ENCODE results near the gene AQP5.
"Not testable (repeated sequence)": the region's sequence is repeated elsewhere in the genome, so short reads cannot be mapped to it uniquely, and the experiment has no call there.

The AQP5 gene

DNA sequence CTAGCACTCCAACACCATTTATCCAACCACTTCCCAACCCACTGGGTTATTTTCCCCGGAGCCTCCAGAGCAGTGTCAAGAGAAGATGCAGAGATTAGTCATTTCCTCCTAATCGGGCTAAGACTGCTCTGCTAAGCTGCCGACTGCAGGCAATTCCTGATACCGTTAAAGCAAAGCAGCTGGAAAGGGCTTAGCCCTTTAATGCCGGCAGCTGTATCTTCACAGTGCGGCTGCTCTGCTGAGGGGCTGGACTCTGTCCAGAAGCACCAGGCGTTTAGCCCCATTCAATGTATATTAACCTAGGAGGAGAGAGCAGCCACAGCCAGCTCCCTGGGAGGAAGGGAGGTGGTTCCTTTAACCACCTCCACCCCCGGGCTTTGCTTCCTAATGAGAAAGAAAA is 22.2 kb downstream of the AQP5 start:
- no peak for DNase-seq

DNA sequence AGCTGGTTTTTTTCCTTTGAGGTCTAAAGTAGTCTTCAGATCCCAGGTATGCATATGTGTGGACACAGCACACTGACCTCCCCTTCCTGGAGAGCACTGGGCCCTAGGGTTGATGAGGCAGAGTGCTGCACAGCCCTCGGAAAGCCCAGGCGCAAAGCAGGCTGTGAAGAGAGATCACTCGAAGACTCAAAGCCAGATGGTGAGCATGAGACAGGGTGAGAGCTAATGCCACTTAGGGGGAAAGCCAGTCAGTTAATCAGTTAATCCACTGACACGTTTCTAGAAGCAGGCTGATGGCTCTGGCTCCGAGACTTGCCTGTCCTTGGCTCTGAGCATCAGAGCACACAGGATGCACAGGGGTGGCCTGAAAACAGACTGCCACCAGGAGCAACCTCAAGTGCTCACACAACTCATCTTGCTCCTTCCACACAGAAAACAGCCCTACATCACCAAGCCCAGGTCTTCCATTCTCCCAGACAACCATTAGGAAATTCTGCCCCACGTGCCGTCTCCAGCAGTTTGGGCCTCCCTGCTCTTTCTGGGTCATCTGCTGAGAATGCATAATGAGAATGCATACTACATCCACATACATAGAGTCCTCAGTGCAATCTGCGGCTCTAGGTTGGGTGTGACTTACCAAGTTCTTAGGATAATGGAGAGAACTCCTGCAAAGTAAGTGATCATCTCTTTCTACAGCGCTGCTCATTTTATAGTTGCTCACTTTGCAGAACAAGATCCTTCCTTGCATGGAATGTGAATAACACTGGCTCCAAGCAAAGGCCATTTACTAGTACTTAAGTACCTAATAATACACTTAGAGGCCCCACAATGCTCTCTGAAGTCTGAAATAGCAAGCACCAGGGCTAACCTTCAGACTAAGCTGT is 23.0 kb downstream of the AQP5 start:
- DNase-seq, result no peak

DNA sequence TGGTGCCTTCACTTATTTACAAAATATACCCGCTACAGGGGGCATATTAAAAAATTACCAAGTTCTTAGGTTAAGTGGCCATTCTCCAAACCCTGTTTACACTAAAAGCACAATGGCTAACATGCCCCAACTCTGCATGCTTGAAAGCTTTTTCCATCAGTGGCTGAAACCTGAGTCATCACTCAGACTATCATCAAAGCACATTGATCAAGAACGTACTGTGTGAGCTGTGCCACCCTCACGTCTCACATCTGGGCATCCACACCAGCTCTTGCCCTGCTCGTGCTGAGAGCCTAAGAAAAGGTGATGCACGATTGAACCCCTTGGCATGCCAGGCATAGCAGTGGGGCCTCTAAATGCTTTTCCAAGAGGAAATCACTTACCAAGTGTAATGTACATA is 24.3 kb downstream of the AQP5 start:
- DNase-seq, result no peak

DNA sequence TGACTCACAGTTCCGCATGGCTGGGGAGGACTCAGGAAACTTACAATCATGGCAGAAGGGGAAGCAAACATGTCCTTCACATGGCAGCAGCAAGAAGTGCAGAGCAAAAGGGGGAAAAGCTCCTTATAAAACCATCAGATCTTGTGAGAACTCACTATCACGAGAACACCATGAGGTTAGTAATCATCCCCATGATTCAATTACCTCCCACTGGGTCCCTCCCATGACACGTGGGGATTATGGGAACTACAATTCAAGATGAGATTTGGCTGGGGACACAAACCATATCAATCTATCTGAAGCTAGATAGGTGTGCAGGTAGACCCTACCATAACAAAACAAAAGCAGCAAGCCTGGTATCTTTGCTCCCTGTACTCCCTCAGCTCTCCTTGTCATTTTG is 24.8 kb downstream of the AQP5 start:
- DNase-seq, result not testable (repeated sequence)

DNA sequence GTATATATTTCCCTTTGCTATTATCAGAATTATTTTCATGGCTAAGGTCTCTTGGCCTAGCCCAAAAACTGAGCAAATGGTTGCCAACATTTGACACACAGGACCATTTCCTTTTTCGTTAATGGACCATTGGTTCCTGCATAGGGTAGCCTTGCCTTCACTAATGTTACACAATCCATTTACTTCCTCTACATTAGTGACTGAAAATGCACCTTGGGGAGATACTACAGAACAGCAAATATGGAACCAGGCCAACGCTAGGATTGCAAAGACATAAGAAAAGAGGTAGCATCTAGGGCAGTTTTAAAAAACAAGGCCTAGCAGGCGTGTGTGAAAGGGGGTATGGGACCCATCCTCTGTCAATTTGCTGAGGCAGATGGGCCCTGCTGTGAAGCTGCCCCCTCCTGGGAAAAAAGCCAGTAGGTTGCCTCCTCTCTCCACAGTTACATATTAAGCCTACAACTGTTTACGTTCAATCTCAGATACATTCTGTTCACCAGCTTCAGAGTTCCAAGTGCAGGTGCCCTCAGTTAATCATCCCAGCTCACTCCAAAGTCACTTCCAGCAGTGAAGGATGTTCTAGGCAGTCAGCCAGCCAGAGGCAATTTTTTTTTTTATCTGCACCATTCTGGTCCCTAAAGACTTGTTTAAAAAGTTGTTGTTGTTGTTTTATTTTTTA is 26.1 kb downstream of the AQP5 start:
- DNase-seq, result no peak

DNA sequence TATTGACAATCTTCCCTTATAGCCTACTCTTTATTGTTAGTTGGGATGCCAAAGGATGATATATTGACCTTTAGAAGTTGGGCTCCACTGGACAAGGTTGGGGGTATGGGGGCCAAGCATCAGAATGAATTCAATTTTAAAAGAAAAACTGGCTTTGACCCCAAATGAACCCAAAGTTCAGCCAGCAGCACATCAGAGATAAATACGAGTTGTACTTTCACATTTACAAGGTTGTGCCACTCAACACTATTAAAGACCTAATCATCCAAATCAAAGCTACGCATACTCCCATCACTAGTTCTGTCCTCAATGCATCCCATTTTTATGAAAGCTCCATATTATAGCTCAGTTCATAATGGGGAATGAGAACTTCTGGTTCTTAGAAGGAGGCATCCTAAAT is 27.7 kb downstream of the AQP5 start:
- DNase-seq, result not testable (repeated sequence)

DNA sequence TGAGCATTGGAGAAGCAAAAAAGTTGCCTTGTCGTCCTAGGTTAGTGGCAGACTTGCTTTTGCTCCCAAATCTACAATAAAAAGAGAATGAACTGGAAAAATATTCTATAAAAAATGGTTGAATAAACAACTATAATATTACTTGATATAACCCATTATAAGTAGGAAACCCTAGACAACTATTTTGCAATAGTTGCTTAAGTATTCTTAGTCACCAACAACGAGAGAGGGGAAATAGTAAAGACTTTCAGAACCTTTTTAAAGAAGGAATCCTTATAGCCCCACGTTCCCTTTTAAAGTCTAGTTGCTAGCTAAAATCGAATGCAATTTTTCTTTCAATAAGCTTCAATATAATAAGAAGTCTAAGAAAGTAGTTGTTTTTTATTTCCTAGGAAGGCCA is 28.6 kb downstream of the AQP5 start:
- no peak for DNase-seq

DNA sequence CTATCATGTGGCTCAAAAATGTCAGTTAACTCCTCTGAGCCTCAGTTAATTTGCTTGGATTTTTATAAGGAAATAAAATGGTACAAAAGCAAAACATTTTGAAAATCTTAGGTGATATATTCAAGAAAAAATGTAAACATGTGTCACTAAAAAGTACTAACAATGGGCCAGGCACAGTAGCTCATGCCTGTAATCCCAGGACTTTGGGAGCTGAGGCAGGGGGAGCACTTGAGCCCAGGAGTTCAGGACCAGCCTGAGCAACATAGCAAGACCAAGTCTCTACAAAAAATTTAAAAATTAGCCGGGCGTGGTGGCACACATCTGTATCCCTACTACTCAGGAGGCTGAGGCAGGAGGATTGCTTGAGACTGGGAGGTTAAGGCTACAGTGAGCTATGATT is 36.8 kb downstream of the AQP5 start:
- DNase-seq, result no peak

DNA sequence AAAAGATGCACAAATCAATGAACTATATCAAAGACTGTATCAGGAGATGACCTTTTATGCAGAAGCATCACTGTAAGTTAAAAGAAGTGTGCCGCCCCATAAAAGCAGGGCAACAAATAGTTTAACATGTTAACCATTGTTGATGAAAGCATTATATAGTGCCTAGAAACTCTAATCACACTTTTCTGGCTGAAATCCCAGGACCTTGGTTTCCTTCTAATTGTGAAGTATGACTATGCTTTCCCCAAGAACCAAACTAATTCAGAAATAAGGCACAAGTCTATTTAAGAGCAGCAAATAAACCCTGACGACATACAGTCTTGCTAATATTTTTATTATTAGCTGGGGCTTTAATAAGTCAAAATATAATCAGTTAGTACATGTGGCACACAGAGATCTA is 41.9 kb downstream of the AQP5 start:
- no peak for DNase-seq

DNA sequence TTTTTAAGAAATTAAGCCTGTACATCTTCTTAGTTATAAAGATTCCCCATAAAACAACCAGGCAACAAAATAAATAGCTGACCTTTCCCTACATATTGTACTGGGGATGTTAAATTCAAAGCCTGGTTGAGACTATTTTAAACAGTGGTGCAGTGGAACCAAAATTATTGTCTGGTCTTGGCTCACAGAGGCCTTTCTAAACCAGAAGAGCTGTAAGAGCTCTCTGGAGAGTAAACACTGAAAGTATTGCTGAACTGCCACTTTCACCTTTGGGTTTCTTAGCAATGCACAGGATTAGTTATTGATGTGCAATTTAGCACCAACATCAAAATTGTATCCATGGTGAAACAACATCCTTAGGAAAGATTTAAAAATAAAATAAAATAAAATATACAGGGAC is 43.0 kb downstream of the AQP5 start:
- no peak for DNase-seq

DNA sequence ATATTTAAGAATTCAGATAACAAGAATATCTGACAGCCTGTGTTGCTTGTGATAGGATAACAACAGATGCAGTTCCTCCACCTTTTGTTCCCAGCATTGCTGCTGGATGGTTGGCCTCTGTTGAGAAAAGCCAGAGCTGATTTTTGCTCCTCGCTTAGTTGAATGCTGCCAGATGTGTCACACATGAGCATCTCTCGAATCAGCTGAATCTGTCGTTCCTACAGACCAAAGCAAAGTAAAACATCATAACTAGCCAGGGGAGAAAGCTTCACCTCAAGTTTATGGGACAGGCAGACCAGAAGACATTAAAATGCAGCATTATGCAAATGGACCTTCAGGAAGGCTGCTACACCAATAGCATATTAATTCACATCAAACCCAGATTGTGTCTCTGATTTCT is 43.5 kb downstream of the AQP5 start:
- DNase-seq, result no peak

DNA sequence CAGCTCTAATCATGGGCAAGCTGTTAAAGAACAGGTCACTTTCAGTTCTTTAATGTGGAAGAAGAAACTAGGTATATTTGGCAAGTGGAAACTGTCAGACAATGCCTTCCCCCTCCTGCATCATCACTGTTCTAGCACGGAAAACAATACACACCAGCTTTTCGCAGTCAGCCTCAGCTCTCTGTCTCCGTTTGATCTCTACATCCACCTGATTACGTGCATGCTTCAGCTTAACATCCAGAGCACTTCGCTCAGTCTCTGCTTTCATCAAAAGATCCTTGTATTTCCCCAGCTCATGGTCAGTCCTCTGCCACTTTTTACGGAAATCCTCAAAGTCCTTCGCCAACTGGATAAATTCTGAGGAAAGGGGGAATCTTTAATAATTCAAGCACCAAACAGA is 44.6 kb downstream of the AQP5 start:
- no peak for DNase-seq

DNA sequence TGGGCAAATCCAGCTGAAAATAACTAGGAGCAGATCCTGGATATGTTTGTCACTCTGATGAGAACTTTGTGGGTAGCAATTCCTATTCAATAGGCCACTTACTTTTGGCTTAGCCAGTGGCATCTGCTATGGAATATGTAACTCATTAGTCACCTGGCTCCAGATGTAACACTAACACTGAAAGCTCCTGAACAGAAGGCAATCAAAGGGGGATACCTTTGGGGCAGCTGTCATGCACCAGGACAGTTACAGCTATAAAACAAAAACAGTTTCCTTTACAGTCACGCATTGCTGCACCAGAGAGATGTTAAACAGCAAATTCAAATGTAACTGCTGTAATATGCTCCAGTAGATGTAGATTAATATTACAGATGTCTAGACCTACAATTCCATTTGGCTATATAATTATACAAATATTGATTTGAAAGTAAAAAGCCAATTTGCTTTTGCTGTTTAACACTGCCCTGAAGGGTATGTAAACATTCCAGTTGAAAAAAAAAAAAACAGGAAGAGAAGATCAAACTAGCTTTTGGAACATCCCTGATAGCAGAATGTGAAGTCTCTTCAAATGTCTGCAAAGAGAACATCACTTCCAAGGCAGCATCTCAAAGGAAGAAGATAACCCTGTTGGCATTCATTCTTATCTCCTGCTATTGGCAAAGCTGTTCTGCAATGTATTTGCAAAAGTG is 45.2 kb downstream of the AQP5 start:
- no peak for DNase-seq

DNA sequence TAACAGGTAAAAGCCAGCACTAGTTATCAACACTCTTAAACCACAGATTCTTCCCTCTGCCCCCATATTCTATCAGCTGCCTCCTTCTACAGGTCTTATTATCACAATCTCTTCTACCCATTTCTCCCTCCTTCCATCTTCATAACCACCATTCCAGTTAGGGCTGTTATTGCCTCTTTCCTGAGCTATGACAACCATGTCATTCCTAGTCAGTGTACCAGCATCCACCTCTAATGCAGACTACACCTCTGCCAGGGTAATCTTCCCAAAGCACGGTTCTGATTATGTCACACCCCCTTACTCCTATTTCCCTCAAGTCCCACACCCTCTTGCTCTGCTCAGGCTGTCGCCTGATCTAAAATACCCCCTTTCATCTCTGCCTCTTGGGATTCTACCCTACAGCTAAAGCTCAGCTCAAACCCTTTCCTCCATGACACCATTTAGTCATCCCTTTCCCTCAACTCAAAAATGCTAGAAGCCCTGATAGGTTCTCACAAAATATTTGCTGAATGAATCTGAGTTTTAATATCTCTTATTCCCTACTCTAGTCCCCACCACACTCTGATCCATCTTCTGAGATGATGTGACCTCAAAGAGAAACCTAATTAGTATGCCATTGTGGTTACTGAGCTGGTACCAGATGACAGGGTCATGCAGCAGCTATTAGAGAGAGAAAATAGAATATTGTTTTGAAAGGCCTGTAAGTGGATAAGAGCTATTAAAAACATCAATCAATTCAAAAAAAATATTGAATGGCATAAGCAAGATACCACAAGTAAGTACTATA is 51.9 kb downstream of the AQP5 start:
- no peak for DNase-seq

DNA sequence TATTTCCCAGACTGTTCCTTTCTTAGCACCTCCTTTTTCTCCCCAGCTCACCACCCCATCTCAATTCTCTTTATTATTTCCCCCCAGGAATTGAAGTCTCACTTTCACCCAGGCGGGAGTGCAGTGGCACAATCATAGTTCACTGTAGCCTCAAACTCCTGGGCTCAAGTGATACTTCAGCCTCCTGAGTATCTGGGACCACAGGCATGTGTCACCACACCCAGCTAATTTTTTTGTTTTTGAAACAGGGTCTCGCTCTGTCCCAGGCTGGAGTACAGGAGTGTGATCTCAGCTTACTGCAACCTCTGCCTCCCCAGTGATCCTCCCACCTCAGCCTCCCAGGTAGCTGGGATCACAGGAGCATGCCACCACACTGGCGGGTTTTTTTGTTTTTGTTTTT is 52.7 kb downstream of the AQP5 start:
- DNase-seq, result no peak

Measured in NCI-H2107 (cell line).